Activated naive CD8-positive, alpha-beta T cell treated with anti-CD3 and anti-CD28 coated beads, Interleukin-2, amount 50 U/mL, for 24 hours (primary cell): ENCODE measurements around the gene P2RY13.

Experiments used
- ATAC-seq: fragments of 150-1000 bp; cut with Tn5 transposase; one replicate; pipeline ENCODE4 v1.10.0; 2021
- DNase-seq: peaks from one replicate; pipeline ENCODE4 v3.0.0; 2021
- H3K27ac Mint-ChIP-seq: one replicate; pipeline ENCODE4 v1.8.0; 2021; ENCODE audit warnings: mild to moderate bottlenecking, mixed read lengths
- H3K27me3 Mint-ChIP-seq: one replicate; pipeline ENCODE4 v1.8.0; 2021; ENCODE audit warnings: mixed read lengths
- H3K36me3 Mint-ChIP-seq: one replicate; pipeline ENCODE4 v1.8.0; 2021; ENCODE audit warnings: low read depth, mixed read lengths
- H3K4me1 Mint-ChIP-seq: one replicate; pipeline ENCODE4 v1.8.0; 2021; ENCODE audit warnings: mixed read lengths
- H3K4me3 Mint-ChIP-seq: one replicate; pipeline ENCODE4 v1.8.0; 2021; ENCODE audit warnings: mild to moderate bottlenecking, moderate library complexity, mixed read lengths
- H3K9me3 Mint-ChIP-seq: one replicate; pipeline ENCODE4 v1.8.0; 2021; ENCODE audit warnings: mixed read lengths

P2RY13 gene

GRCh38 chr3:151329363-151329762 is at the start of gene P2RY13:
Gene P2RY13, minus strand, starts transcription at chr3:151329549. Its CDS starts 21 bp downstream, at chr3:151329528.
- no peaks in the 10 kb centered on the region for H3K9me3 Mint-ChIP-seq
- H3K27me3 Mint-ChIP-seq: peaks cover 2% of the 10 kb centered on the region
- H3K27ac Mint-ChIP-seq: peak within 1 kb of the TSS; percentile 29
- DNase-seq (no peak), ATAC-seq (no peak)
- H3K4me1 Mint-ChIP-seq: peaks cover 9% of the 10 kb centered on the region
- no peaks in the 10 kb centered on the region for H3K36me3 Mint-ChIP-seq
- H3K4me3 Mint-ChIP-seq: peak within 1 kb of the TSS; percentile 43

- Mint-ChIP-seq H3K9me3 (no peaks in the 10 kb centered on the region), H3K27me3 (no peaks in the 10 kb centered on the region), H3K27ac (no peak overlapping the region), H3K4me1 (peaks cover 2% of the 10 kb centered on the region), H3K4me3 (no peak overlapping the region), H3K36me3 (no peaks in the 10 kb centered on the region)
- ATAC-seq (no peak), DNase-seq (no peak)
Observed at GRCh38 chr3:151377768-151378385, 48.5 kb upstream of the P2RY13 start.

- no peaks in the 10 kb centered on the region for H3K36me3 Mint-ChIP-seq
- no peak overlapping the region for H3K27ac Mint-ChIP-seq
- no peaks in the 10 kb centered on the region for H3K27me3 Mint-ChIP-seq
- no peak for DNase-seq
- no peak for ATAC-seq
- H3K4me3 Mint-ChIP-seq: no peak overlapping the region
- H3K4me1 Mint-ChIP-seq: no peaks in the 10 kb centered on the region
- no peaks in the 10 kb centered on the region for H3K9me3 Mint-ChIP-seq
Observed at GRCh38 chr3:151372063-151372820, 42.9 kb upstream of the P2RY13 start.

- Mint-ChIP-seq H3K4me1 (no peaks in the 10 kb centered on the region), H3K4me3 (no peak overlapping the region), H3K36me3 (no peaks in the 10 kb centered on the region), H3K9me3 (no peaks in the 10 kb centered on the region), H3K27me3 (no peaks in the 10 kb centered on the region), H3K27ac (no peak overlapping the region)
- DNase-seq (no peak), ATAC-seq (no peak)
Observed at GRCh38 chr3:151371526-151371925, 42.2 kb upstream of the P2RY13 start.

- ATAC-seq: no peak
- Mint-ChIP-seq H3K36me3 (no peaks in the 10 kb centered on the region), H3K4me1 (no peaks in the 10 kb centered on the region), H3K27ac (no peak overlapping the region), H3K9me3 (no peaks in the 10 kb centered on the region), H3K4me3 (no peak overlapping the region), H3K27me3 (no peaks in the 10 kb centered on the region)
- DNase-seq: no peak
Observed at GRCh38 chr3:151367448-151367847, 38.1 kb upstream of the P2RY13 start.

GRCh38 chr3:151366993-151367392 is 37.6 kb upstream of the P2RY13 start:
- Mint-ChIP-seq H3K9me3 (no peaks in the 10 kb centered on the region), H3K27me3 (no peaks in the 10 kb centered on the region), H3K36me3 (no peaks in the 10 kb centered on the region), H3K4me3 (no peak overlapping the region), H3K4me1 (no peaks in the 10 kb centered on the region), H3K27ac (no peak overlapping the region)
- no peak for DNase-seq
- no peak for ATAC-seq

- ATAC-seq: no peak
- no peaks in the 10 kb centered on the region for H3K4me1 Mint-ChIP-seq
Observed at GRCh38 chr3:151362751-151363174, 33.4 kb upstream of the P2RY13 start.

GRCh38 chr3:151357463-151357850 is 28.1 kb upstream of the P2RY13 start:
- no peak overlapping the region for H3K4me3 Mint-ChIP-seq
- no peaks in the 10 kb centered on the region for H3K36me3 Mint-ChIP-seq
- H3K27ac Mint-ChIP-seq: no peak overlapping the region
- peaks cover under 1% of the 10 kb centered on the region for H3K4me1 Mint-ChIP-seq
- H3K27me3 Mint-ChIP-seq: no peaks in the 10 kb centered on the region
- H3K9me3 Mint-ChIP-seq: no peaks in the 10 kb centered on the region
- ATAC-seq (no peak), DNase-seq (no peak)

More at GRCh38 chr3:151362751-151363174, 33.4 kb upstream of the P2RY13 start:
- no peaks in the 10 kb centered on the region for H3K27me3 Mint-ChIP-seq
- no peaks in the 10 kb centered on the region for H3K36me3 Mint-ChIP-seq
- no peak overlapping the region for H3K4me3 Mint-ChIP-seq
- H3K27ac Mint-ChIP-seq: no peak overlapping the region
- DNase-seq: no peak
- H3K9me3 Mint-ChIP-seq: no peaks in the 10 kb centered on the region

- no peak for ATAC-seq
- peaks cover 2% of the 10 kb centered on the region for H3K27me3 Mint-ChIP-seq
- H3K4me1 Mint-ChIP-seq: peaks cover 5% of the 10 kb centered on the region
Observed at GRCh38 chr3:151356794-151357462, 27.6 kb upstream of the P2RY13 start.

GRCh38 chr3:151351648-151352047 is 22.3 kb upstream of the P2RY13 start:
- Mint-ChIP-seq H3K4me1 (peaks cover 16% of the 10 kb centered on the region), H3K4me3 (no peak overlapping the region), H3K36me3 (no peaks in the 10 kb centered on the region), H3K9me3 (no peaks in the 10 kb centered on the region), H3K27me3 (peaks cover 7% of the 10 kb centered on the region), H3K27ac (no peak overlapping the region)
- ATAC-seq: no peak
- DNase-seq: no peak

More at GRCh38 chr3:151356794-151357462, 27.6 kb upstream of the P2RY13 start:
- H3K4me3 Mint-ChIP-seq: no peak overlapping the region
- no peaks in the 10 kb centered on the region for H3K9me3 Mint-ChIP-seq
- H3K36me3 Mint-ChIP-seq: no peaks in the 10 kb centered on the region
- DNase-seq: no peak
- H3K27ac Mint-ChIP-seq: no peak overlapping the region

GRCh38 chr3:151351219-151351618 is 21.9 kb upstream of the P2RY13 start:
- peaks cover 7% of the 10 kb centered on the region for H3K27me3 Mint-ChIP-seq
- H3K9me3 Mint-ChIP-seq: no peaks in the 10 kb centered on the region
- H3K4me3 Mint-ChIP-seq: no peak overlapping the region
- DNase-seq (no peak), ATAC-seq (no peak)
- H3K4me1 Mint-ChIP-seq: peaks cover 16% of the 10 kb centered on the region
- H3K27ac Mint-ChIP-seq: no peak overlapping the region
- no peaks in the 10 kb centered on the region for H3K36me3 Mint-ChIP-seq

GRCh38 chr3:151350656-151351055 is 21.3 kb upstream of the P2RY13 start:
- Mint-ChIP-seq H3K4me1 (peaks cover 18% of the 10 kb centered on the region), H3K9me3 (no peaks in the 10 kb centered on the region), H3K27me3 (peaks cover 11% of the 10 kb centered on the region), H3K4me3 (no peak overlapping the region), H3K27ac (no peak overlapping the region), H3K36me3 (no peaks in the 10 kb centered on the region)
- no peak for DNase-seq
- no peak for ATAC-seq

GRCh38 chr3:151347432-151347831 is 18.1 kb upstream of the P2RY13 start:
- H3K27me3 Mint-ChIP-seq: peaks cover 15% of the 10 kb centered on the region
- peaks cover 18% of the 10 kb centered on the region for H3K4me1 Mint-ChIP-seq
- H3K4me3 Mint-ChIP-seq: no peak overlapping the region
- DNase-seq: no peak
- H3K9me3 Mint-ChIP-seq: no peaks in the 10 kb centered on the region
- H3K36me3 Mint-ChIP-seq: no peaks in the 10 kb centered on the region
- no peak for ATAC-seq
- H3K27ac Mint-ChIP-seq: no peak overlapping the region

- ATAC-seq: no peak
- H3K9me3 Mint-ChIP-seq: no peaks in the 10 kb centered on the region
- H3K27ac Mint-ChIP-seq: no peak overlapping the region
- no peaks in the 10 kb centered on the region for H3K36me3 Mint-ChIP-seq
- H3K27me3 Mint-ChIP-seq: peaks cover 12% of the 10 kb centered on the region
- DNase-seq: no peak
- no peak overlapping the region for H3K4me3 Mint-ChIP-seq
- H3K4me1 Mint-ChIP-seq: peaks cover 8% of the 10 kb centered on the region
Observed at GRCh38 chr3:151346292-151346691, 16.9 kb upstream of the P2RY13 start.

- Mint-ChIP-seq H3K27ac (no peak overlapping the region), H3K9me3 (no peaks in the 10 kb centered on the region), H3K4me1 (peaks cover 5% of the 10 kb centered on the region), H3K4me3 (no peak overlapping the region), H3K27me3 (peaks cover 12% of the 10 kb centered on the region), H3K36me3 (no peaks in the 10 kb centered on the region)
- DNase-seq (no peak), ATAC-seq (no peak)
Observed at GRCh38 chr3:151345859-151346258, 16.5 kb upstream of the P2RY13 start.
